ENCODE measurements around the gene RNU6-1.

DNA sequence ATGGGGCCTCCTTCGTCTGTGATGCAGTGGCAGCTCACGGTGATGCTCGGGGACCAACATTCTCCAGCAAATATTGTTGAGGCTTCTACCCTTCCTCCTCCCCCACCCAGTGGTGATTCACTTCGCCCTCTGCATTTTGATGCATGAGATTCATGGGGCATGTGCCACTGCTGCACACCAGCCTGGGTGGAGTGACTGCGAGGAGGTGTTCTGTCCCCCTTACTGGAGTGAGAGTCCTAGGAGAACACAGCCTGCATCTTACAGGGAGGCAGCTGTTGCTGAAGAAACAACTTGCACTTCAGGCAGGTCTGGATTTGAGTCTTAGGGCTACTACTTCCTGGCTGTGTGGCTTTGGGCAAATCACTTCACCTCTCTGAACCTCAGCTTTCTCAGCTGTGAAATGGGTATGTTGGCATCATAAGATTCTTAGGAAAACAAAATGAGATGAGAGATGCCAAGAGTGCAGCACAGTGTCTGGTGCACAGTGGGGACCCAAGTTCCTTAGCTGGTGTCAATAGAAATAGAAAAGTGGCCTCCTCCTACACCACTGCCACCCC, 24.7 kb downstream of the RNU6-1 start:
- TF ChIP-seq, protein P1, sequence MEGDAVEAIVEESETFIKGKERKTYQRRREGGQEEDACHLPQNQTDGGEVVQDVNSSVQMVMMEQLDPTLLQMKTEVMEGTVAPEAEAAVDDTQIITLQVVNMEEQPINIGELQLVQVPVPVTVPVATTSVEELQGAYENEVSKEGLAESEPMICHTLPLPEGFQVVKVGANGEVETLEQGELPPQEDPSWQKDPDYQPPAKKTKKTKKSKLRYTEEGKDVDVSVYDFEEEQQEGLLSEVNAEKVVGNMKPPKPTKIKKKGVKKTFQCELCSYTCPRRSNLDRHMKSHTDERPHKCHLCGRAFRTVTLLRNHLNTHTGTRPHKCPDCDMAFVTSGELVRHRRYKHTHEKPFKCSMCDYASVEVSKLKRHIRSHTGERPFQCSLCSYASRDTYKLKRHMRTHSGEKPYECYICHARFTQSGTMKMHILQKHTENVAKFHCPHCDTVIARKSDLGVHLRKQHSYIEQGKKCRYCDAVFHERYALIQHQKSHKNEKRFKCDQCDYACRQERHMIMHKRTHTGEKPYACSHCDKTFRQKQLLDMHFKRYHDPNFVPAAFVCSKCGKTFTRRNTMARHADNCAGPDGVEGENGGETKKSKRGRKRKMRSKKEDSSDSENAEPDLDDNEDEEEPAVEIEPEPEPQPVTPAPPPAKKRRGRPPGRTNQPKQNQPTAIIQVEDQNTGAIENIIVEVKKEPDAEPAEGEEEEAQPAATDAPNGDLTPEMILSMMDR (IDR thresholded peaks at IDR 0.05; ENCODE audit: low read length): no peak
- no peak for TF ChIP-seq EZH2 (IDR thresholded peaks at IDR 0.05; ENCODE audit: borderline replicate concordance, low read length)

Measured in OCI-LY1 (cell line).